ENCODE data around the gene SLC2A9.

- no peak for TF ChIP-seq CTCF (IDR thresholded peaks at IDR 0.05)
- no peak for TF ChIP-seq POLR2A (IDR thresholded peaks at IDR 0.05)
Observed at GRCh38 chr4:9906996-9907395, 114.3 kb downstream of the SLC2A9 start.
